Activated CD4-positive, alpha-beta T cell treated with anti-CD3 and anti-CD28 coated beads, Interleukin-2, amount 10 ng/mL, durations not matched to agents 24 days and 14 days (primary cell): ENCODE results near the gene CEMIP. TPM values are rescaled to one million over a fixed set of nuclear protein-coding genes. Genes with fewer than 3 reads are reported as not detected.

Experiments
- DNase-seq: peaks from one replicate; pipeline ENCODE4 v3.0.0; 2022
- H3K27ac Mint-ChIP-seq: one replicate; pipeline ENCODE4 v1.8.0; 2022; ENCODE audit warnings: mild to moderate bottlenecking, mixed read lengths
- H3K27me3 Mint-ChIP-seq: one replicate; pipeline ENCODE4 v1.8.0; 2022; ENCODE audit warnings: mixed read lengths
- H3K36me3 Mint-ChIP-seq: one replicate; pipeline ENCODE4 v1.8.0; 2022; ENCODE audit warnings: low read depth, mild to moderate bottlenecking, mixed read lengths
- H3K4me1 Mint-ChIP-seq: one replicate; pipeline ENCODE4 v1.8.0; 2021; ENCODE audit warnings: mixed read lengths
- H3K4me3 Mint-ChIP-seq: one replicate; pipeline ENCODE4 v1.8.0; 2022; ENCODE audit warnings: mild to moderate bottlenecking, moderate library complexity, mixed read lengths
- H3K9me3 Mint-ChIP-seq: one replicate; pipeline ENCODE4 v1.8.0; 2021; ENCODE audit warnings: mixed read lengths
- intact Hi-C: fragments of 100-400 bp; cut with micrococcal nuclease; formaldehyde crosslinking; loops from one replicate; pipeline ENCODE4 v1.15.1; 2023
- total RNA-seq: library from RNA; stranded (reverse); gene quantifications from 2 replicates; pipeline ENCODE4 v1.2.3, GENCODE V29; 2022

Gene CEMIP
- total RNA-seq, 1 donor from 2014 or later, result not detected

DNA sequence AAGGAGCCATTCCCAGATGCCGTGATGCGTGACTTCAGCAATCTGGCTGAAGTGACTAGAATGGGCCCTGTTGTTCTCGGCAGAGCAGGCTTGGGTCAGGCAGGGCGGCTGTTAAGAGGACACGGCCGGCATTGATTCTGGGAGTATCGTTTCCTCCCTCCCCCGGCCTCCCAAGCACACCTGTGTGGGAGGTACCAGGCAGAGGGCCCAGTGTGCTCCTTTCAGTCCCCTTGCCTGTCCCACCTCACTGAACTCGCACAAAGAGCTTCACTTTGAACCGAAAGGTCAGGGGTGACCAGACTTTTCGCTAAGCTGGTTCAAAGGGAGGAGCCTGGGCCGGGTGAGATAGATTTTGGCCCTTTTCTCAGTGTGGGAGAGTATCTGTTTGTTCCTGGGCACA, 92.7 kb downstream of the CEMIP start:
- Mint-ChIP-seq H3K4me1 (no peaks in the 10 kb centered on the region), H3K27me3 (no peaks in the 10 kb centered on the region), H3K4me3 (no peak overlapping the region), H3K9me3 (no peaks in the 10 kb centered on the region), H3K36me3 (no peaks in the 10 kb centered on the region), H3K27ac (no peak overlapping the region)
- no peak for DNase-seq
- intact Hi-C loops, result no loop called here

DNA sequence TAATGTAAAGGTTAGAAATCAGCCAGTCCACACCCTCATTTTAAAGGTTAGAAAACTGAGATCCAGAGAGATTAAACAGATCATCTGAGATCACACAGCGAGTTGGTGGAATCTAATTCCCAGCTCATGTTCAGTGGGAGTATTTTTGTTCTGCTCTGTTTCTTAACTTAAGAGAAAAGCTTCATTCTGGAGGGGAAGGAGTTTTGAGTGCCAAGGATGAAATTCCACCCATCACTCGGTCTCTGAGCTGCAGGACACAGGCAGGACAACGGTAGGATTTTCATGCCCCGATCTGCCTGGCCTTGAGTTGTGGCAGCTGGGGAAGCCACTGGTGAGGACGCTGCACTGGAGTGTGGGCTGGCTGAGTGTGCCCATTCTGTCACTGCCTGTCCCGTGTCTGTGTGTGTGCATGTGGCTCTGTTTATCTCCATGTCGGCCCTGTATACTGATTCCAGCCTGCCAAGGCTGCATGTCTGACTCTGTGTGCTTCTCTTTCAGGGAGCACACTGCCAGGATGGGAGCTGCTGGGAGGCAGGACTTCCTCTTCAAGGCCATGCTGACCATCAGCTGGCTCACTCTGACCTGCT, 94.3 kb downstream of the CEMIP start:
- H3K4me3 Mint-ChIP-seq, result no peak overlapping the region
- peaks cover 5% of the 10 kb centered on the region for H3K27me3 Mint-ChIP-seq
- H3K27ac Mint-ChIP-seq, result no peak overlapping the region
- no peak for DNase-seq
- no peaks in the 10 kb centered on the region for H3K9me3 Mint-ChIP-seq
- no peaks in the 10 kb centered on the region for H3K4me1 Mint-ChIP-seq
- H3K36me3 Mint-ChIP-seq, result no peaks in the 10 kb centered on the region
- intact Hi-C loops, result no loop called here

DNA sequence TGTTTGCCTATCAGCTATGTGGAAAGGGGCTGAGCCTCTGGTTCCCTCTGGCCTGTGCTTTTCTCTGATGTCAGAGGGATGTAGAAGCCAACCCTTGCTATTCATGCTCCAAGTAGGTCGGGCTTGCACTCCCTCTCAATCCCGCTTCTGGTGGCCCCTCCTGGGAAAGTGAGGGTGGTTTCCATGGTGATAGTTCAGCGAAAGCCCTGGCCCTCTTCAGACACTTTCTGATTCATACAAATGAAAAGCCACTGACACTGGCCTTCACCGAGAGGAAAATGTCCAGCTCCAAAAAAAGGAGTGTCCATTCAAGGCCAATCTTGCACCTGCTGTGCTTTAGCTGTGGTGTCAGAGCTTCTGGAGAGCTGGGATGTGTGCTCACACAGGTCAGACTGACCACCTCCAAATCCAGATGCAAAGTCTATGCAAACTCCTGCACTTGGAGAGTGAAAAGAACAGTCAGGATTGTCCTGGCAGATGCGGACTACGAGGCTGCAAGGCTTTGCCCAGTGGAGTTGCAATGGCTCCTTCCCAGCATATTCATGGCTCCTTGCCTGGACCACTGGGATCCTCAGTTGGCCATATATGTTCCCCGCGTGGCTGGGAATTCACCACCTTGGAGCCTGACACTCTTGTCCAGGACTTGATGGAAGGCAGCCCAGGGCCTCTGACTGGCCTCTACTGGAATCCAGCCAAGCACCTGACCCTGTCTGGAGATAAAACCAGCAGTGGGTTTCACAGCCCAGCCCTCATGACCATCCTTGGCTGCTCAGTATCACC, 96.6 kb downstream of the CEMIP start:
- Mint-ChIP-seq H3K9me3 (no peaks in the 10 kb centered on the region), H3K4me1 (no peaks in the 10 kb centered on the region), H3K36me3 (no peaks in the 10 kb centered on the region), H3K27me3 (peaks cover 5% of the 10 kb centered on the region), H3K27ac (no peak overlapping the region), H3K4me3 (no peak overlapping the region)
- intact Hi-C loops, result no loop called here
- no peak for DNase-seq

DNA sequence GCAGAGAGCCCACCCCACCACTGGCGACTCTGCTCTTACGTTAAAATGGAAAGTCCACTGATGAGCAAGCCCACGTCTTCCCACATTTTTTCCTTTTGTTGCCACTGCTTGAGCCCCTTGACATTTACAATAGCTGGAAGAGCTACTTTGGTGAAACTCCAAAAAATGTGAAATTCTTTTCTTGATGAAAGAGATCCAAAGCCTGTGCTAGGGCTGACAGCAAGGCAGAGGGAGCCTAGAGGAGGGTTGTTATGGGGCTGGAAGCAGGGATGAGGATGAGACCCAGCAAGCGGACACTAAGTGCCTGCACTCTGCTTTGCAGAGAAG, 97.1 kb downstream of the CEMIP start:
- H3K9me3 Mint-ChIP-seq, result no peaks in the 10 kb centered on the region
- DNase-seq, result no peak

DNA sequence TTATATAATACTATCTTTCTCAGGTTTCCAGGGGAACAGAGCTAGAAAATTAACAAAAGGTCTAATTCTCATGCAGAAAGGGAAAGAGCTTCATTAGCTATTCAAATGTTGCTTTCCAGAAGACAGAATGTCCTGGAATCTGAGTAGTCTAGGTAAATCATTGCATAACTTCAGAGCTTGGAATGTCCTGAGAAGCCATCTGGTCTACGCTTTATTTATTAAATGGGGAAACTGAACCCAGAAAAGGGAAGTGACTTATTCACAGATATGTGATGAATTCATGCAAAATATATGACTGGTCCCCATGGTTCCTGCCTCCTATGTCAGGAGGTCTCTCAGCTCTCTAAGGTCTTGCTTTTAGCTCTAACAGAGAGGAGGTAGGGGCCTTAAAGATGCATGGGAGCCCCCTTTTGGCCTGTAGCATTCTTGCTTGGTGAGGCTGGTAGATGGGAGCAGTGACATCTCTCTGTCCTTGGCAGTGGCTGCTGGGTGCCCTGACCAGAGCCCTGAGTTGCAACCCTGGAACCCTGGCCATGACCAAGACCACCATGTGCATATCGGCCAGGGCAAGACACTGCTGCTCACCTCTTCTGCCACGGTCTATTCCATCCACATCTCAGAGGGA, 99.2 kb downstream of the CEMIP start:
- Mint-ChIP-seq H3K4me1 (no peaks in the 10 kb centered on the region), H3K9me3 (no peaks in the 10 kb centered on the region), H3K4me3 (no peak overlapping the region), H3K36me3 (no peaks in the 10 kb centered on the region), H3K27me3 (peaks cover 5% of the 10 kb centered on the region), H3K27ac (no peak overlapping the region)
- intact Hi-C loops, result no loop called here
- DNase-seq, result no peak

More for the DNA sequence above, 97.1 kb downstream of the CEMIP start:
- H3K4me1 Mint-ChIP-seq, result no peaks in the 10 kb centered on the region
- peaks cover 5% of the 10 kb centered on the region for H3K27me3 Mint-ChIP-seq
- H3K36me3 Mint-ChIP-seq, result no peaks in the 10 kb centered on the region
- no peak overlapping the region for H3K27ac Mint-ChIP-seq
- intact Hi-C loops, result no loop called here
- no peak overlapping the region for H3K4me3 Mint-ChIP-seq

DNA sequence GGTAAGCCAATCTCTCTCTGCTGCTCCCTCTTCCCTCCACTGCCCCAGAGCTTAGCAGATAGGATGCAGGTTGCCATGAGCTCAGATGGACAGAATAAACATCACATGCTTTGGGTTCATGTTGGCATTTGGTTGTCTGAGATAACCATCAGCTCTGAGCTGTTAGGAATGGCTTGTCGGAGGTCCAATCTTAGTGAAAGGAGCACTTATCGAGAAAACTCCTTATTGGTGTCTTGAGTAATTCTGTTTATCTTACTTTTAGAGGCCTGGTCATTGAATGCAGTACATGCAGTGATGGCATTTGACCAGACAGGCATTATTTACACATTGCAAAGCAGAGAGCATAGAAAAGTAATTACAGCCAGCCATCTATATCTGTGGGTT, 99.7 kb downstream of the CEMIP start:
- Mint-ChIP-seq H3K27ac (no peak overlapping the region), H3K9me3 (no peaks in the 10 kb centered on the region), H3K4me1 (no peaks in the 10 kb centered on the region), H3K36me3 (no peaks in the 10 kb centered on the region), H3K4me3 (no peak overlapping the region), H3K27me3 (peaks cover 9% of the 10 kb centered on the region)
- intact Hi-C loops, result no loop called here
- DNase-seq, result no peak

DNA sequence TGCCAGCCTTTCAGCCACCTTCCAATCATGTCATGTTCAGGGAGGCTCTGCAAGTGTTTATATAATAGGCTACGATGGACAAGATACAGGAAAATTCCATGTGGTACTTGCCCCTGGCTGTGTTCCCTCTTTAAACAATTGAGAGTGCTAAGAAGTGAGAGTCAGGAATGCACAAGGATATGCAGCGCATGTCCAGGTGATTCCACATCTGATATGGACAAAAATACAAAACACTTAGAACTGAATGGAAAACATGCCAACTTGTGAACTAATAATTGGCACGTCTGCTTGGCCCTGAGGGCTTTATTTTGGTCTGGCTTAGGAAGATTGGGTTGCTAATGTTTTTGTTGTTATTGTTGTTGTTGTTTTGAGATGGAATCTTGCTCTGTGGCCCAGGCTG, 100.9 kb downstream of the CEMIP start:
- no peak overlapping the region for H3K27ac Mint-ChIP-seq
- no peak overlapping the region for H3K4me3 Mint-ChIP-seq
- H3K27me3 Mint-ChIP-seq, result peaks cover 9% of the 10 kb centered on the region
- H3K4me1 Mint-ChIP-seq, result no peaks in the 10 kb centered on the region
- no peak for DNase-seq
- intact Hi-C loops, result no loop called here
- no peaks in the 10 kb centered on the region for H3K9me3 Mint-ChIP-seq
- H3K36me3 Mint-ChIP-seq, result no peaks in the 10 kb centered on the region

DNA sequence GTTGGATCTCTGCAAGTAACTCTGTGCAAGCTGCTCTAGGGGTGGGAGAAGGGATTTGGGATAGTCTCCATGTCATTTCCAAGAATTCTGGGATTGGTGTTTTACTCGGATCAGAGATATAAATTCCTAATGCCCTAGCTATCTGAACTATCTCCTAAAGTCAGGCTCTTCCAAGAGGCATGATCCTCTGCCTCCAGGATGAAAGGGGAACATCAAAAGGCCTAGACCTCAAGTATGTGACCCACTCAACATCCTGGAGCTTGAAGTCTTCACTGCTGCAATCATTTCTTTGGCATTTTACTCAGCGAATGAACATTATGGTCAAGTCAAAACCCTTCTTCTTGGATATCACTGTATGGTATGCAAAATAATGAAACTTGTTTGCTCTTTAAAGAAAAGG, 104.5 kb downstream of the CEMIP start:
- H3K27me3 Mint-ChIP-seq, result peaks cover 7% of the 10 kb centered on the region
- H3K27ac Mint-ChIP-seq, result no peak overlapping the region
- intact Hi-C loops, result no loop called here
- no peak overlapping the region for H3K4me3 Mint-ChIP-seq
- no peaks in the 10 kb centered on the region for H3K9me3 Mint-ChIP-seq
- H3K4me1 Mint-ChIP-seq, result no peaks in the 10 kb centered on the region
- H3K36me3 Mint-ChIP-seq, result no peaks in the 10 kb centered on the region
- no peak for DNase-seq

DNA sequence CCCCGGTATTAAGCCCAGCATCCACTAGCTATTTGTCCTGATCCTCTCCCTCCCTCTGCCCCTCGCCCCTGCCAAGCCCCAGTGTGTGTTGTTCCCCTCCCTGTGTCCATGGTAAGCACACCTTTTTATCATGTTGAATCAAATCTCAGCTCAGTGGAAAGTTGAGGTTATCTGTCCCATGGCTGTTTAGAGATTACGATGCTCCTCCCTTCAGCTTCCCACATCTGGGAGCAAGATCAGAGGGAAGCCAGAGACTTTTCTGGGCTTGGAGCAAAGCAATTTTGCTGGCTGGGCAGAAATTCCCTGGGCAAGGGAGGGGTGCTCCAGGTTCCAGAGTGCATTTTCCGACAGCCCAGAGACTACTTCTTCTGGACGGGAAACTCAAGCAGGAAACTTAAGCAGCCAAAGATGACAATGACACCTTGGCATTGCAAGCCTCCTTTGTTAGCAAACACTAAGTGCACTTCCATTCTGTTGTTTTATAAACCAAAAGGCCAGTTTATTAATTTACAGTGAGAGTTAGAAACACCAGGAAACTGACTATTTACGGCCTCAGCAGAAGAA, 105.9 kb downstream of the CEMIP start:
- Mint-ChIP-seq H3K27ac (no peak overlapping the region), H3K9me3 (no peaks in the 10 kb centered on the region), H3K4me1 (peaks cover 2% of the 10 kb centered on the region), H3K36me3 (no peaks in the 10 kb centered on the region), H3K4me3 (no peak overlapping the region), H3K27me3 (peaks cover 10% of the 10 kb centered on the region)
- no peak for DNase-seq
- intact Hi-C loops, result no loop called here

DNA sequence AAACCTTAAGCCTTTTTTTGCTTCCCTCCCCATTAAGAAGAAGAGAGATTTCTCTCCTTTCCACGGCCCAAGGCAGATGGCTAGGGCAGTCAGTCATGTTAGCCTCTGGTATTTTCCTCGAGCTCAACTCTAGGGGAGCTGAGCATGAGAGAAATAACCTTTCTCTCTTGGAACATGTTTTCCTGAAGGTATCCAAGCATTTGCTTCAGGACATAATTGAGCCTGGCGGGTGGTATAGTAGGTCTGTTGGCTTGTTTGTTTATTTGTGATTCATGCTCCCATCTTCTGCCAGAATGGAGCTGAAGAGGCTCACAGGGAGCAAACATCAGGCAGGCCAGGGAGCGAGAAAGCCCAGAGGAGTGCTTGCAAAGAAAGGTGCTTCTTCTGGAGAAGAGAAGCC, 108.0 kb downstream of the CEMIP start:
- Mint-ChIP-seq H3K36me3 (no peaks in the 10 kb centered on the region), H3K4me1 (peaks cover 2% of the 10 kb centered on the region), H3K9me3 (no peaks in the 10 kb centered on the region), H3K27ac (no peak overlapping the region), H3K4me3 (no peak overlapping the region), H3K27me3 (peaks cover 10% of the 10 kb centered on the region)
- no peak for DNase-seq
- intact Hi-C loops, result no loop called here

DNA sequence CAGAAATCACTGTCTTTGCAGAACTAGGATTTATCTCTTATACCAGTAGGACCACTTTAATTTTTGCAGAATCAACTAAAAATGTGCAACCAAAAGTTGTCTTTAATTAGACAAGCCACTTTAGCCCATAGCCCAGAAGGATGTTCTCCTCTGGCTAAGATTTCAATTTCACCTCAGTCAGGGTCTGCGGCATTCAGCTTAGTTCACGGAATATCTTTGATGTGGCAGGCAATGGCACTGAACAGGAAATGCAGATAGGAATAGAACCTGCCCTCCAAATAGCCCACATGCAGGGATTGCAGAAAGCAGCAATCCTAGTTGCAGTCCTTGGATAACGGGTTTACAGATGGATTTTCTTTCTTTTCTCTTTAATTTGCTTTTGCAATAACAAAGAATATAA, 109.7 kb downstream of the CEMIP start:
- Mint-ChIP-seq H3K27ac (no peak overlapping the region), H3K36me3 (no peaks in the 10 kb centered on the region), H3K9me3 (no peaks in the 10 kb centered on the region), H3K4me1 (peaks cover 2% of the 10 kb centered on the region), H3K4me3 (no peak overlapping the region), H3K27me3 (peaks cover 6% of the 10 kb centered on the region)
- intact Hi-C loops, result no loop called here
- DNase-seq, result no peak

DNA sequence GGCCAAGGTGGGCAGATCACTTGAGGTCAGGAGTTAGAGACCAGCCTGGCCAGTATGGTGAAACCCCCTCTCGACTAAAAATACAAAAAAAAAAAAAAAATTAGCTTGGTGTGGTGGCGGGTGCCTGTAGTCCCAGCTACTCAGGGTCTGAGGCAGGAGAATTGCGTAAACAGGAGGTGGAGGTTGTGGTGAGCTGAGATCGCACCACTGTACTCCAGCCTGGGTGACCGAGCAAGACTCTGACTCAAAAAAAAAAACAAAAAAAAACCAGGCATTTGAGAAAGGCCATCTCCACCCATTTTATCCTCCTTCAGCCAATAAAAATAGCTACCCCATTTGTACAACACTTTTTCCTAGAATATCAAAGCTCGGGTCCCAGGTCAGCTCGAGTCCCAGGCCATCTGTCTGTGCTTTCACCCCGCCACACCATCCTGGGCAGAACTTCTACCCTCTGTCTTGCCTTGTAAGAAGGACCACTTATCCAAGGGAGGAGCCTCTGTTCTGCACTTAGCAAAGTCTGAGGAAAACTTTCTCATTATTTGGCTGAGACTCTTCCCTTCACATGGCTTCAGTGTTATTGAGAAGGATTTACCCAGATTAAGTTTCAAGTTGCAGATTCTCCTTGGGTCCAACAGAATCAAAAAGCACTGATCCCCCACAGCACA, 111.3 kb downstream of the CEMIP start:
- DNase-seq, result no peak
- Mint-ChIP-seq H3K4me1 (peaks cover 2% of the 10 kb centered on the region), H3K36me3 (peaks cover 2% of the 10 kb centered on the region), H3K4me3 (no peak overlapping the region), H3K27me3 (peaks cover 6% of the 10 kb centered on the region), H3K27ac (no peak overlapping the region), H3K9me3 (no peaks in the 10 kb centered on the region)
- intact Hi-C loops, result no loop called here

DNA sequence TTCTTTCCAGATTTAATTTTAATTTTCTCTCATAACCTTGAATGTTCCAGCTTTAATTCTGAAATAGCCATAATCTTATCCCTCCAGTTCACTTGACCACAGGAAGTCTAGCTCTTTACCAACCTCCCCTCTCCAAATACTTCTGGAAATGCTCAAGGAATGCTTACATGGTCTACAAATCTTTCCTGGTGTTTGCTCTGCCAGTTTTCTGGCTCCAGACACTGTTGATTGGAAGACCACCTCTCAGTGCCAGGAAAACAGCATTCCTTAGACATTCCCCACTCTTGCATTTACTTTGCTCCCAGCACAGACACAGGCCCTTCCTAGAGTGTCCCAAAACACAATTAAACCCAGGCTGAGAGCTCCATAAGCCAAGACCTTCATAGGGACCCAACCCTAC, 111.8 kb downstream of the CEMIP start:
- peaks cover 2% of the 10 kb centered on the region for H3K36me3 Mint-ChIP-seq
- no peak overlapping the region for H3K4me3 Mint-ChIP-seq
- intact Hi-C loops, result no loop called here
- no peak for DNase-seq
- H3K4me1 Mint-ChIP-seq, result peaks cover 2% of the 10 kb centered on the region
- H3K27me3 Mint-ChIP-seq, result peaks cover 3% of the 10 kb centered on the region
- no peak overlapping the region for H3K27ac Mint-ChIP-seq
- H3K9me3 Mint-ChIP-seq, result no peaks in the 10 kb centered on the region

DNA sequence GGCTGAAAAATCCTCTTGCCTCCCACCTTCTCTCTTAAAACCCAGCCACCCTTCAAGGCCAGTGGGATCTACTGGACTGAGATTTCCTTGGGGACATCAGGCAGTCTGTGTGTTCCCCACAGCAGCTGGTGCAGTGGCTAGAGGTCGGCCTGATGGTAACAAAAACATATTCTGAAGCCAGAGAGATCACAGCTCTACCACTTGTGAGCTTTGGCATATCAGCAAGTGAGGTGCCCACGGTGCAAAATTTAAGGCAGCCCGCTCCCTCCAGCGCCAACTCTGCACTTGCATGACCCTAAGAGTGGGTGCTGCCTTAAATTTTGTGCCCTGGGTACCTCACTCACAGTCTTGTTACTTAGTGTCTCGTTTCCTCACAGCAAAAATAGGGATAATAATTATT, 113.2 kb downstream of the CEMIP start:
- no peak overlapping the region for H3K4me3 Mint-ChIP-seq
- H3K4me1 Mint-ChIP-seq, result peaks cover 2% of the 10 kb centered on the region
- peaks cover 2% of the 10 kb centered on the region for H3K36me3 Mint-ChIP-seq
- H3K27ac Mint-ChIP-seq, result no peak overlapping the region
- DNase-seq, result no peak
- no peaks in the 10 kb centered on the region for H3K9me3 Mint-ChIP-seq
- peaks cover 3% of the 10 kb centered on the region for H3K27me3 Mint-ChIP-seq
- intact Hi-C loops, result no loop called here
